ENCODE measurements around the gene HSPA1B. TPM values are rescaled to one million over a fixed set of nuclear protein-coding genes. Genes with fewer than 3 reads are reported as not detected.
"Not testable (repeated sequence)": the region's sequence is repeated elsewhere in the genome, so short reads cannot be mapped to it uniquely, and the experiment has no call there.

Gene HSPA1B
- total and polyA plus RNA-seq, 2 of the 4 experiments (the other 2 are of a cell fraction) = 61.1 to 93.6 TPM

GRCh38 chr6:31815025-31815838, 12.3 kb upstream of the HSPA1B start, which contains the start of the genes HSPA1A and HSPA1L (continued):
- TF ChIP-seq MAZ (IDR thresholded peaks at IDR 0.05; ENCODE audit: borderline replicate concordance, low read depth, low read length) (peak; percentile 47; the same call in 1 of the 2 replicates), CEBPB (IDR thresholded peaks at IDR 0.05; ENCODE audit: low read depth, low read length) (no peak)

DNA sequence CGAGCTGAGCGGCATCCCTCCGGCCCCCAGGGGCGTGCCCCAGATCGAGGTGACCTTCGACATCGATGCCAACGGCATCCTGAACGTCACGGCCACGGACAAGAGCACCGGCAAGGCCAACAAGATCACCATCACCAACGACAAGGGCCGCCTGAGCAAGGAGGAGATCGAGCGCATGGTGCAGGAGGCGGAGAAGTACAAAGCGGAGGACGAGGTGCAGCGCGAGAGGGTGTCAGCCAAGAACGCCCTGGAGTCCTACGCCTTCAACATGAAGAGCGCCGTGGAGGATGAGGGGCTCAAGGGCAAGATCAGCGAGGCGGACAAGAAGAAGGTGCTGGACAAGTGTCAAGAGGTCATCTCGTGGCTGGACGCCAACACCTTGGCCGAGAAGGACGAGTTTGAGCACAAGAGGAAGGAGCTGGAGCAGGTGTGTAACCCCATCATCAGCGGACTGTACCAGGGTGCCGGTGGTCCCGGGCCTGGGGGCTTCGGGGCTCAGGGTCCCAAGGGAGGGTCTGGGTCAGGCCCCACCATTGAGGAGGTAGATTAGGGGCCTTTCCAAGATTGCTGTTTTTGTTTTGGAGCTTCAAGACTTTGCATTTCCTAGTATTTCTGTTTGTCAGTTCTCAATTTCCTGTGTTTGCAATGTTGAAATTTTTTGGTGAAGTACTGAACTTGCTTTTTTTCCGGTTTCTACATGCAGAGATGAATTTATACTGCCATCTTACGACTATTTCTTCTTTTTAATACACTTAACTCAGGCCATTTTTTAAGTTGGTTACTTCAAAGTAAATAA, 10.2 kb upstream of the HSPA1B start:
- H2BK20ac ChIP-seq (ENCODE audit: low read depth, low read length); H2BK15ac ChIP-seq (ENCODE audit: low read depth, low read length); H4K8ac ChIP-seq (ENCODE audit: low read depth in 2 of 2, low read length in 2 of 2); H4K5ac ChIP-seq (ENCODE audit: low read depth, low read length); H3K4ac ChIP-seq (ENCODE audit: low read depth, low read length); ATAC-seq (ENCODE audit: low read depth); H3K4me1 ChIP-seq (ENCODE audit: control insufficient read depth, insufficient read depth, low read length); H3K36me3 ChIP-seq (ENCODE audit: control insufficient read depth, insufficient read depth, low read length); H3K23ac ChIP-seq (ENCODE audit: low read depth, low read length); H2AFZ ChIP-seq (replicated peaks; ENCODE audit: low read length, poor library complexity); H3K27me3 ChIP-seq (ENCODE audit: control insufficient read depth, insufficient read depth, low read length); H3K9me3 ChIP-seq (ENCODE audit: control insufficient read depth, insufficient read depth, low read length); DNase-seq; H4K91ac ChIP-seq (ENCODE audit: insufficient read depth, low read depth, low read length); H4K20me1 ChIP-seq (ENCODE audit: insufficient read depth, low read length); H3K27ac ChIP-seq (ENCODE audit: insufficient read depth, low read length); H3K18ac ChIP-seq (ENCODE audit: low read depth, low read length); dilution Hi-C loops (cut with HindIII; ENCODE audit: low sequenced_read_pairs, unreplicated experiment); in situ Hi-C loops (cut with MboI; ENCODE audit: low sequenced_read_pairs); H2BK120ac ChIP-seq (ENCODE audit: low read depth, low read length); H3K14ac ChIP-seq (replicated peaks; ENCODE audit: low read depth, low read length); intact Hi-C loops (cut with micrococcal nuclease); CTCF ChIA-PET; H3K9ac ChIP-seq (ENCODE audit: low read depth, low read length); H2AK9ac ChIP-seq (replicated peaks; ENCODE audit: low read depth, low read length, poor library complexity); H3K56ac ChIP-seq (ENCODE audit: extremely low read depth, insufficient read depth, low read length); H2AK5ac ChIP-seq (ENCODE audit: low read depth, low read length); H3K9me1 ChIP-seq (ENCODE audit: insufficient read depth, low read length); POLR2A ChIA-PET (ENCODE audit: unreplicated experiment): not testable (repeated sequence)
- peak overlapping the region; percentile 31 for H2BK5ac ChIP-seq (ENCODE audit: low read depth, low read length, poor library complexity, severe bottlenecking)
- peak overlapping the region; percentile 15; the same call in 1 of the 2 replicates for H3K4me3 ChIP-seq (ENCODE audit: insufficient read depth, low read depth, low read length)
- peak overlapping the region; percentile 75 for H3K4me2 ChIP-seq (ENCODE audit: low read depth, low read length)
- 92% methylated on average over 4 of the region's 37 CpGs; no CpG with 5 or more reads in 1 of the 2 experiments for WGBS, 2 experiments (ENCODE audit: extremely low coverage in 2 of 2, insufficient read length in 1 of 2)
- TSS peak; percentile 81 for BruUV-seq (replicated peaks)
- H3K79me1 ChIP-seq (ENCODE audit: low read depth in 1 of 2, low read length in 2 of 2) = peaks cover 11 to 43% of the 10 kb centered on the region in 2 experiments

DNA sequence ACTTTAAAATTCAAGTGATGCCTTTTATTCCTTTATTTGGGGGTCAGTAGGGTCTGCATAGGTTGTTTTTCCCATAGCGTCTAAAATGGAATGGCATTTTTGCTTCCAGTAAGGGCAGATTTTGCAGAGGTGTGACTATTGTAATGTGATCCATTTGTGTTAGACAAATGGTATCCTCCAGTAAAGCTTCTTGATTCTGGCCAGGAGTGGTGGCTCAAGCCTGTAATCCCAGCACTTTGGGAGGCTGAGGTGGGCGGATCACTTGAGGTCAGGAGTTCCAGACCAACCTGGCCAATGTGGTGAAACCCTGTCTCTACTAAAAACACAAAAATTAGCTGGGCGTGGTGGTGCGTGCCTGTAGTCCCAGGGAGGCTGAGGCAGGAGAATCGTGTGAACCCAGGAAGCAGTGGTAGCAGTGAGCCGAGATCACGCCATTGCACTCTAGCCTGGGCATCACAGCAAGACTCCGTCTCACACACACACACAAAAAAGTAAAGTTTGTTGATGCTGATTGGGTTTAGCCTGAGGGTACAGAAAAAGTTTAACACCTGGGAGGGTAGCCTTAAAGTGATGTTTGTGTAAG, 9.5 kb upstream of the HSPA1B start:
- H2BK20ac ChIP-seq (ENCODE audit: low read depth, low read length); H2AK5ac ChIP-seq (ENCODE audit: low read depth, low read length); POLR2A ChIA-PET (ENCODE audit: unreplicated experiment); ATAC-seq (ENCODE audit: low read depth); BruUV-seq (replicated peaks); H2BK15ac ChIP-seq (ENCODE audit: low read depth, low read length); H3K36me3 ChIP-seq (ENCODE audit: control insufficient read depth, insufficient read depth, low read length); CTCF ChIA-PET; H3K27ac ChIP-seq (ENCODE audit: insufficient read depth, low read length); H4K5ac ChIP-seq (ENCODE audit: low read depth, low read length); H2AK9ac ChIP-seq (replicated peaks; ENCODE audit: low read depth, low read length, poor library complexity); H3K9me3 ChIP-seq (ENCODE audit: control insufficient read depth, insufficient read depth, low read length); H2BK120ac ChIP-seq (ENCODE audit: low read depth, low read length); H3K27me3 ChIP-seq (ENCODE audit: control insufficient read depth, insufficient read depth, low read length); dilution Hi-C loops (cut with HindIII; ENCODE audit: low sequenced_read_pairs, unreplicated experiment); H3K18ac ChIP-seq (ENCODE audit: low read depth, low read length); H4K20me1 ChIP-seq (ENCODE audit: insufficient read depth, low read length); DNase-seq; H3K56ac ChIP-seq (ENCODE audit: extremely low read depth, insufficient read depth, low read length); in situ Hi-C loops (cut with MboI; ENCODE audit: low sequenced_read_pairs); H3K9ac ChIP-seq (ENCODE audit: low read depth, low read length); H4K91ac ChIP-seq (ENCODE audit: insufficient read depth, low read depth, low read length); intact Hi-C loops (cut with micrococcal nuclease); H4K8ac ChIP-seq (ENCODE audit: low read depth in 2 of 2, low read length in 2 of 2); H2AFZ ChIP-seq (replicated peaks; ENCODE audit: low read length, poor library complexity); H3K4ac ChIP-seq (ENCODE audit: low read depth, low read length); H3K4me1 ChIP-seq (ENCODE audit: control insufficient read depth, insufficient read depth, low read length); H3K9me1 ChIP-seq (ENCODE audit: insufficient read depth, low read length); H3K4me3 ChIP-seq (ENCODE audit: insufficient read depth, low read depth, low read length): not testable (repeated sequence)
- Histone ChIP-seq H3K79me1 (ENCODE audit: low read depth in 1 of 2, low read length in 2 of 2) (peaks cover 10 to 50% of the 10 kb centered on the region in 2 experiments; a peak in 3 of 4 replicates), H3K4me2 (ENCODE audit: low read depth, low read length) (peak overlapping the region; percentile 75), H3K14ac (replicated peaks; ENCODE audit: low read depth, low read length) (0 out of 2 replicates have a peak overlapping the region, but pooled peaks have one; percentile 59), H2BK5ac (ENCODE audit: low read depth, low read length, poor library complexity, severe bottlenecking) (peak overlapping the region; percentile 31), H3K23ac (ENCODE audit: low read depth, low read length) (peak overlapping the region; percentile 13; the same call in 1 of the 2 replicates)
- 86% methylated on average over 1 of the region's 8 CpGs; no CpG with 5 or more reads in 1 of the 2 experiments for WGBS, 2 experiments (ENCODE audit: extremely low coverage in 2 of 2, insufficient read length in 1 of 2)

All from IMR-90 (cell line).